Activated T-cell treated with anti-CD3 and anti-CD28 coated beads for 24 hours (primary cell): ENCODE results near the gene PI4KB.

Source experiments
- DNase-seq: peaks from one replicate; pipeline ENCODE4 v3.0.0-alpha.2; 2020; ENCODE audit warnings: low read depth

The PI4KB gene

DNA sequence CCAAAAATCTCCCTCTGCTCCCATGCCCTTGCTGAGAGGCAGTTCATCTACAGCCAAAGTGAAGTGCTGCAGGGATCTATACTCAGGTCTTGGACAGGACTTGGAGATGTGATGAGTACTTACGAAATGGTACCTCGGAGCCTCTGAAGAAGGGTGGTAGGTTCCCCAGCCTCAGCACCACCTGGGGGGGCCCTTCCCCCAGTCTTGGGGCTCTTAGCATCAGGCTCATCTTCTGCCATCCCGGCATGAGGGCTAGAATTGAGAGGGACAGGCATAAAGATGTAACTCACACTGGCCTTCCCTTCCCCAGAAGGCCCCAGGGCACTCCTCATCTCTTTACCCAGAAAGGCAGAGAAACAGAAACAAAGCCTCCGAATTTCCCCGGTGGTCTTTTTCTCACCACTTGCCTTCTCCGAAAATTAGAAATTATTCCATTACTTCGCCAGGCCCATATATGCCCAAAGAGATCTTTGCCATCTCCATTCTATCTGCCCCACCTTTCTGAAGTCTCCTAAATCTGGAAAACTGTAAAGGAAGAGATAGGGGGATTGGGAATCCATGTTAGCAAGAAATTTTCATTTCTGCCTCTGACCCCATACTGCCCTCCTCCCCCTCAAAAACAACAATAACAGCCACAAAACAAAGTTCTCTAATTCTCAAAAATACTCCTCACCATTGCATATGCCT is 19.0 kb upstream of the PI4KB start:
- DNase-seq, result no peak

DNA sequence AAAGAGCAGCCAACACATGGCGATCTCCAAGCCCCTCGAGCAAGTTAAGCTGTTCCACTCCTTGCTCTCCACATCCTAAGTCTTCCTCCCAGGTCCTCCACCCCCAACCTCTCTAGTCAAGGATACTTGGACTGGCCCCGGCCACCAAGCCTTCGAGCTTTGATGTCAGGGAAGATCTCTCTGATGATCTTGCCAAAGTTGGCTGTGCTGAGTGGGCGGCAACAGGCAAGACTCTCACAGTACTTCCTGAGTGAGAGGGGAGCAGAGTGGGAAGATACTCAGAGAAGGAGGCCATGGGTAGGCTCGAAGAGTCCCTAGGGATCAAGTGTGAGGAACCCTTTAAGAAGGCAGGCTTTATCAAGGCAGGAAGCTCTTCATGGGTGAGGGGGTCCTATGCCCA is 17.1 kb upstream of the PI4KB start:
- no peak for DNase-seq

DNA sequence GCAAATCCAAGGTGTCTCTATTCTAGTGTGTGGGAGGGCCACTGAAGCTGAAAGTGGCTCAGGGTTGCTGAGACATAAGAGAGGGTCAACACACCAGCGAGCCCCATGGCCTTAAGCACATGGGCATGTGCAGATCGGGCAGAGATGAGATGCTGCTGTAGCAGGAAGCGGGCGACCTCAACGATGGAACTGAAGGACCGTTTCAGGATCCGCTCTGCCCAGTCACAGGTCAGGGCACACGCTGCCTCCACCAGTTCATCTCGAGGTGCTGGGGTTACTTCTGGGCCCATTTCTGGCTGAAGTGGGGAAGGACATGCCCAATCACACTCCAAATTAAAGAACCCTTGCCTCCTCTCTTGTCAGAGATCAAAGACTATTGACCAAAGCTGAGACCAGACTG is 16.4 kb upstream of the PI4KB start:
- no peak for DNase-seq

GRCh38 chr1:151342569-151342968 is 15.4 kb upstream of the PI4KB start:
- DNase-seq, result no peak

GRCh38 chr1:151342021-151342420 is 14.8 kb upstream of the PI4KB start:
- no peak for DNase-seq

- DNase-seq, result peak; percentile 30
These were observed 13.9 kb upstream of the PI4KB start for GRCh38 chr1:151340870-151341754.

GRCh38 chr1:151336556-151336955 is 9.3 kb upstream of the PI4KB start:
- DNase-seq, result no peak

- DNase-seq, result no peak
These were observed 7.6 kb upstream of the PI4KB start for GRCh38 chr1:151334822-151335221.

GRCh38 chr1:151327903-151328674 is 873 bp upstream of the PI4KB start:
- no peak for DNase-seq

DNA sequence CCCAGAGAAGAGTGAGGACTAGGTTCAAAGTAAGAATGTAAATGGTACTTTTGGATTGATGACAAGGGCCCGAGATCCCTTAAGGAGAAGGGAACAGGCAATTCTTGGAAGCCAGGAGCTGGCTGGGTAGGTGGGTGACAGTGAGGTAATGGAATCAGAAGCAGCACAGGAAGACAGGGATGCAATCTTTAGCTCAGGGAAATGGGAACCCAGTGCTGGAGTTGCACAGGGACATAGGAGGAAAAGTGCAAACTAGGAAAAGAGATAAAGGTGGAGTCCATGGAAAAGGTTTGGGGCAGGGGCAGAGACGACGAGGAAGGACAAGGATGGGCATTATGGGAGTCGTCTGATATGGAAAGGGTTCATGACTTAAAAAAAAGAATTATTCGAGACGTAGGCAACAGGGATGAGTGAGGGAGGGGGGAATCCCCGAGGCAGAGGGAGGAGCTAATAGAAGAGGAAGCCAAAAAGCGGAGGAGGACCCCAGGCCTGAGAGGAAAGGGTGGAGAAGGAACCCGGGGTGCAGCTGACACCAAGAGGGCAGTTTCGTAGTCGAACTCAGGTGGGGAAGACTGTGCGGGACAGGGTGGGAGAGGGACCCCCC is 495 bp downstream of the PI4KB start:
- peak; percentile 52 for DNase-seq

DNA sequence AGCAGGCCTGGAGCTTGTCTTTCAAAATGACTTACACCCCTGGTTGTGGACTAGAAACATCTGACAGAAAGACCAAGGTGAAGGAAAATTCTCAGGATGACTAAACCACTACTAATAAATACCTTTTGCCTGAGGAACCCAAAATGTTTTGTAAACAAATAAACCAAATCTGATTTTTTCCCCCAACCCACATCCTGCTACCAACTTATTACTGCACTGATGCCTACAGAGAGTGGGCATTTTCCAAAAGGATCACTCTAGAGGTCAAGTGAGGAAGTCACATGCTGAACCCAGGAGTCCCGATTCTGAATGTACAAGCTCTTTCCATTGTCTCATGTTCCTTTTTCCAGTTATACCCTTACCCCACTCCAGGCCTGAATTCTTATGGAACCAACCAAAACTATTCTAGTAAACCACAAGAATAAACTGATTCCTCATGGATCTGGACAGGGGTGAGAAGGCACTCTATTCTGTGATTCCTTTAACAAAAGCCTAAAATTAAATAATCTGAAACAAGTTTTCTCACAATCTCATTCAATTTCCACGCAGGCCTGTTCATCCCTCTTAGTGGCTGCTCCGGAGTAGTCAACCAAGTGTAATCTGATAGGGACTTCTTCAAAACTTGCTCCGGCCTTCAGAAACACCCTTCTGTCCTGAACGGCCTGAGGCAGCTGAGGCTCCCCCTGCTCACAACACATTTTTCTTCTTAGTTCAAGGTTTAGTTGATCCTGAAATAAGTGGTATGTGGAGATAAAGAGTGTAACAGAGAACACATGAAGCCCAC is 1.4 kb downstream of the PI4KB start:
- no peak for DNase-seq

DNA sequence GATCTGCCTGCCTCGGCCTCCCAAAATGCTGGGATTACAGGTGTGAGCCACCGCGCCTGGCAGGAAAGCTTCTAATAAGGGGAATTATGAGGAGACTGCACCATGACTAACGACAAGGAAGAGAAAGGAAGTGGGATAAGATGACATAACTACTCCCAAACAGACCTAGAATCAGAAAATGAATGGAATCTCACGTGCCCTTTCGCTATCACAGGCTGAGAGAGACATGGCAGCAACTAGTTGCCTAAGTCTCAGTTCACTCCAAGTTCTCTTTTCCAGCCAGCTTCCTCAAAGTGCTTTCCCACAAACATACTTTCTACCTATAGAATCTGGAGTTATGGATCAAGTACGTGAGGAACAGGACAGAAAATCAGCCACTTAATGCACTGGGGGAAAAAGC is 2.0 kb downstream of the PI4KB start:
- no peak for DNase-seq

DNA sequence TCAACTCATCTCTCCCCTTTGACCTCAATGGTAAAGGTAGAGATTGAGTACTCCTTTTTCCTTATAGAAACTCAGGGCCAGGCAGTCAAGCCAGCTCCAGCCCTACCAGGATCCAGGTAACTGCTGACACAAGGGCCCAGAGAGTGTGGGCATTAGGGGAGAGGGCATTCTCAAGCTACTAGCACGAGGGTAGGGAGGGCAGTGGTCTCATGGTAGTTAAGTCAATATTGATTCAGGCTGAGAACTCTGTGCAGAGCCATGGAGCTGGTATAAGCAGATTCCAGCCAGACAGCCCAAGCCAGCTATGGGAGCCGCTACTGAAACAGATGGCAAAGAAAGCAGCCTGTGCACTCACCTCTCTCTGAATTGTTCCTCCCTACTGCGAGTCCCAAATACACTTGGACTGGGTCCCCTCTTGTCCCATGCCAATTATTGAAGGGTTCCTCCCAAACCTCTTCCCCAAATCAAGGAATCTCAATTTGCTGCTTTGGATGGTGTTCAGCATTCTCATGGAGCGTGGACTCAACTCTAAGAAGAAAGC is 2.8 kb downstream of the PI4KB start:
- no peak for DNase-seq

DNA sequence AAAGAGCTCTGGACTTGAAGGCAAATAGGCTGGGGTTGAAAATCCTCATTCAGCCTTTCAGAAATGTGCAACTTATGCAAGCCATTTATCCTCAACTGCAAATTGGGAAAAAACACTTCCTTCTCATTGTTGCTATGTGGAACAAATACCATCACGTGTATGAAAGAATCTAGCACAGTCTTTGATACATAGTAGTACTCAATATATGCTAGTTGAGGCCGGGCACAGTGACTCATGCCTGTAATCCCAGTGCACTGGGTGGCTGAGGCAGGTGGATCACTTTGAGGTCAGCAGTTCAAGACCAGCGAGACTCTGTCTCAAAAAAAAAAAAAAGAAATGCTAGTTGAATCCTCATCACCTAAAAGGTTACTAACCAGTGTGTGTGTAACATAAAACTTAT is 8.2 kb downstream of the PI4KB start:
- DNase-seq, result no peak

- no peak for DNase-seq
These were observed 11.5 kb downstream of the PI4KB start for GRCh38 chr1:151315565-151316235.

DNA sequence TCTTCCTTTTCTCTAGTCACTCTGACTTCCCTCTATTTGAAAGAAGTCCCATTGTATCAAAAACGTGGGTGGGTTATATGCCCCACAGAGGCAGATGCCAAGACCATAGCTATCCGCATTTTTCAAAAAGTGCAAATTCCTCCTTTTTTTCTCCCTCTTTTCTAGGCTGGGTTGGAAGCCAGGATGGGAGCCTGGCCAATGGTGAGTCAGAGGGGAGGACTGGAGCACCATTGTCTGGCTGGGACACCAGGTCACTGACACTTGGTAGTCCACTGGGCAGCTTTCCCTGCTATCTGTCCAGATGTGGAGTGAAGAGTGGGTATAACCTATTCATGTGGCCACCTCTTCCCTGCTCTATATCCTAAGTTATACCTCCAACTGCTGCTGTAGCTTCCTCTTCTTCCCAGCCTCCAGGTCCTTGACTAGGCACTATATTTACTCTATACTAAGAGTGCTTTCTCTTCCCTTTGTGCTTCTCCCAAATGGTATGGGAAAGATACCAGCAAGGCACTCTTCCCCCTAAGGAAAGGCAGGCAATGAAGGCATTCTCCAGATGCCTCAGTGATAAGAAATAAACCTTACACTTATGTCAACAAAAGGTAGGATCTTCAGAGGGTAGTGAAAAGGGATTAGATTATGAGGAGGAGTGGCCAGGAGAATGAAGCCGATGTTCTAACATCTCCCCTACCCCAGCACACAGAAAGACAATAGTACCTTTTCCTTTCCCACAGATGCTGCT is 12.9 kb downstream of the PI4KB start:
- no peak for DNase-seq

DNA sequence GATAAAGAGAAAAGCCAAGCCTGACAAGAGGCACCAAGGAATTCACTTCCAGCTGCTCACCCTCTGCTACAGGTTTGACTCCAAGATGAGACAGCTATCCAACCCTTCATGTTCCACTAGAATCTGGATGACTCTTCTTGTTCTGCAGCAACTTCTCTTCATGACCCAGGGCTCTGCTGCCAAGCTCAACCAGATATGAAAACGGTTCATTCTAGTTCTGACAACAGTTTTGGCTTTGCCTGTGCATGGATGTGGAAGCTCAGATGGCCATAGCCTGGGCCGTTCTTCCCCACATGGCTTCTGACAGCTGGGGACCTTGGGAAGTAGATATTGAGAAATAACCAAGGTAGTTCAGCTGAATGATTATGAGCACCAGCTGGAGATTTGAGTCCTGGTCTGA is 13.7 kb downstream of the PI4KB start:
- no peak for DNase-seq

DNA sequence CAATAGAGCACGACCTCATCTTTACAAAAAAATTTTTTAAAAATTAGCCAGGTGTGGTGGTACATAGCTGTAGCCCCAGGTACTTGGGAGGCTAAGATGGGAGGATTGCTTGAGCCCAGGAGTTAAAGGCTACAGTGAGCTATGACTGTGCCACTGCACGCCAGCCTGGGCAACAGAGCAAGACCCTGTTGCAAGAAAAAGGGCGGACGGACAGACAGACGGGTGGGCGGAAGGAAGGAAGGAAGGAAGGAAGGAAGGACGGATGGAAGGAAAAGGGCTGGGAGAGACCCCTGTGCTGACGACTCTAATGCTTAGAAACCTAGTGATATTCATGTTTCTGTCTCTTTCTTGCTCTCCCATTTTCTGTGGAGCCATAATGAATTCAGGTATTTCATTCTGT is 14.4 kb downstream of the PI4KB start:
- no peak for DNase-seq

GRCh38 chr1:151312411-151312810 is 14.8 kb downstream of the PI4KB start:
- DNase-seq, result no peak
